BJ (cell line): ENCODE measurements around the gene KRT76. TPM values are rescaled to one million over a fixed set of nuclear protein-coding genes. Genes with fewer than 3 reads are reported as not detected.
"Not testable (repeated sequence)": the region's sequence is repeated elsewhere in the genome, so short reads cannot be mapped to it uniquely, and the experiment has no call there.

Experiments
- CTCF ChIA-PET: fragments of 350-600 bp; formaldehyde crosslinking; extraction: SDS; loops from one replicate; lab custom pipeline; 2021; ENCODE audit warnings: antibody characterized with exemption, inconsistent platforms; lab: Yijun Ruan, JAX
- POLR2A ChIA-PET: fragments of 300-600 bp; sonication (Branson Sonifier 250); formaldehyde crosslinking; extraction: SDS; loops from one replicate; lab custom pipeline; 2021; ENCODE audit warnings: antibody characterized with exemption; lab: Charles Lee
- DNase-seq: peaks from one replicate; pipeline ENCODE4 v3.0.0-alpha.2; 2011; ENCODE audit warnings: low read depth
- H3K27me3 ChIP-seq: 2 replicates; pipeline ENCODE4 v1.6.0; 2011; ENCODE audit warnings: low read length; ENCODE audit not compliant: control insufficient read depth, insufficient read depth
- H3K36me3 ChIP-seq: 2 replicates; pipeline ENCODE4 v1.5.1; 2011; ENCODE audit warnings: low read length; ENCODE audit not compliant: control insufficient read depth, insufficient read depth
- H3K4me3 ChIP-seq: 2 replicates; pipeline ENCODE4 v1.5.1; 2011; ENCODE audit warnings: low read depth, mild to moderate bottlenecking, control low read depth, low read length
- polyA plus RNA-seq: library from polyadenylated mRNA; depleted of rRNA; stranded (reverse); fragments of >200 nt; gene quantifications from 2 replicates; pipeline ENCODE4 v1.2.3, GENCODE V29; 2011
- TF ChIP-seq, protein P1 (sequence below): IDR thresholded peaks from 2 replicates; pipeline ENCODE4 v1.5.1; 2011; ENCODE audit warnings: low read depth, mild to moderate bottlenecking, control low read depth, inconsistent platforms, low read length, moderate library complexity; ENCODE audit not compliant: insufficient read depth

The KRT76 gene
- polyA plus RNA-seq, 1 experiment, result not detected

DNA sequence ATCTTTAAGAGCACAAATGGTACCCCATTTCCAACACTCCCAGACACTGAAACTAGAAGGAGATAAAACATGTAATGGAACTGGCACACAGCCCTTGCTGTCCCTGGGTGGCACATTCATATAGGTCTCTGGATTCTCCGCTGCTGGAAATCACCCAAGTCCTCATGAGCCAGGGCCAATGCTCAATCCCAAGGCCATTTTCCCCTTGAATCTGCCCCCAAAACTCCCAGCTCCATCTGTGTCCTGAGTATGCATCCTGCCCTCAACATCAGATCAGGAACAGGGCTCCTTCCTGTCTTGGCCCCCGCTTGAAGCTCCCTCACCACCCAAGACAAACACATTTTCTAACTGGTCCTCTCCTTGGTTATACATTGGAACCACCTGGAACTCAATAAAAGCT lies 24.6 kb downstream of the KRT76 start:
- DNase-seq, result no peak
- no peak overlapping the region for H3K4me3 ChIP-seq
- ChIA-PET CTCF (no interaction called here), POLR2A (no interaction called here)
- H3K27me3 ChIP-seq, result peaks cover 2% of the 10 kb centered on the region
- H3K36me3 ChIP-seq, result no peaks in the 10 kb centered on the region
- TF ChIP-seq, protein P1, sequence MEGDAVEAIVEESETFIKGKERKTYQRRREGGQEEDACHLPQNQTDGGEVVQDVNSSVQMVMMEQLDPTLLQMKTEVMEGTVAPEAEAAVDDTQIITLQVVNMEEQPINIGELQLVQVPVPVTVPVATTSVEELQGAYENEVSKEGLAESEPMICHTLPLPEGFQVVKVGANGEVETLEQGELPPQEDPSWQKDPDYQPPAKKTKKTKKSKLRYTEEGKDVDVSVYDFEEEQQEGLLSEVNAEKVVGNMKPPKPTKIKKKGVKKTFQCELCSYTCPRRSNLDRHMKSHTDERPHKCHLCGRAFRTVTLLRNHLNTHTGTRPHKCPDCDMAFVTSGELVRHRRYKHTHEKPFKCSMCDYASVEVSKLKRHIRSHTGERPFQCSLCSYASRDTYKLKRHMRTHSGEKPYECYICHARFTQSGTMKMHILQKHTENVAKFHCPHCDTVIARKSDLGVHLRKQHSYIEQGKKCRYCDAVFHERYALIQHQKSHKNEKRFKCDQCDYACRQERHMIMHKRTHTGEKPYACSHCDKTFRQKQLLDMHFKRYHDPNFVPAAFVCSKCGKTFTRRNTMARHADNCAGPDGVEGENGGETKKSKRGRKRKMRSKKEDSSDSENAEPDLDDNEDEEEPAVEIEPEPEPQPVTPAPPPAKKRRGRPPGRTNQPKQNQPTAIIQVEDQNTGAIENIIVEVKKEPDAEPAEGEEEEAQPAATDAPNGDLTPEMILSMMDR, result no peak

DNA sequence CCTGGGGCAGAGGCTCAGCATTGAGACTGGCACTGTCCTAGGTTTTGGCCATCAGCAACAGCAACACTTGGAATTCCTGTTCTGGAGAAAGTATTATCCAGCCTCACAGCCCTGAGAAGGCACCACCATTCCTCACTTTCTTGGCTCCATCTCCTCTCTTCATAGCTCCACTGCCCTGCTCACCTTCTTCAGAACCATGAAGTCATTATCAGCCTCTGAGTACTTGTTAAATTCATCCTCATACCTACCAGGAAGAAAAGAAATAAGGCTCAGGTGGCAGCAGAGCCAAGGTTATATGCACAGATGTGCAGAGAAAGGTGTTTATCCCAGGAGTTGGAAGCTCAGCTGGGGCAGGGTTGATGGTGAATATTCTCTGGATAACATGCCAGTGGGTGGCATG lies 25.4 kb downstream of the KRT76 start:
- no peak for DNase-seq
- Histone ChIP-seq H3K36me3 (no peaks in the 10 kb centered on the region), H3K4me3 (no peak overlapping the region), H3K27me3 (peaks cover 2% of the 10 kb centered on the region)
- CTCF ChIA-PET, result no interaction called here
- POLR2A ChIA-PET, result no interaction called here
- TF ChIP-seq, protein P1, result no peak

DNA sequence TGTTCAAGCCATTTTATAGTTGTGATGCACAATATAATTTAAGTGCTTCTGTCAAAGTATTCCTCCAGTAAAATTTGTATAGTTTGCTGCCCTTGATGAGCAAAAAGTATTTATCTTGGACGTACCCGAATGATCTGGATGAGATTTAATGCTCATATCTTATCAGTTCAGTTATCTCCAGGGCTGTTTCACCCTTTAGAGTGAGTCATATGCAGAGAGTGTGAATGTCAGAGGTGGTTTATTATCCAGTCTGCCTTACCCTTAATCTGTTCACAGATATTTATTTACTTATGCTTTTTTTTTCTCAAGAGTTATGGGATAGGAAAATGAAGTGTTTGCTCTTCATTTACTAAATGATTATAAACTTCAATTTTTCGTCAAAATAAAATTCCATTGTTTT lies 26.6 kb downstream of the KRT76 start:
- H3K27me3 ChIP-seq, POLR2A ChIA-PET: not testable (repeated sequence)

DNA sequence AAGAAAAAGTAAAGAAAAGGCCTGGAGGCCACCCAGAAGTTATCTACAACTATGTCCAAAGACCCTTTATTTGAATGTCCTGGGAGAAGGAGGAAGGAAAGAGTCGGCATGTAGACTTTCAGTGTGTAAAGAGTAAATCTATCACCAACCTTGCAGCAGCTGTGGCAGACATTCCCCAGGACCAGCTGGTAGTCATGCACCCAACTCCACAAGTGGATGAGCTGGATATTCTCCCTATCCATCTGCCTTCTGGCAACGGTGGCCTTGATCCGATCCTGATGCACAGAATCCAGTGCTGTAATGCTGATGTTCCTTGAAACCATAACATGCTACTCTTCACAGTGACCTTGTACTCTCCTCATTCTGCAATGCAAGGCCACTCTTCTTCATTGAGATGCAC lies 27.3 kb downstream of the KRT76 start:
- CTCF ChIA-PET, result no interaction called here
- H3K27me3 ChIP-seq, result peaks cover 4% of the 10 kb centered on the region

More for the DNA sequence above, 26.6 kb downstream of the KRT76 start:
- H3K4me3 ChIP-seq, DNase-seq, CTCF ChIA-PET, H3K36me3 ChIP-seq: not testable (repeated sequence)

DNA sequence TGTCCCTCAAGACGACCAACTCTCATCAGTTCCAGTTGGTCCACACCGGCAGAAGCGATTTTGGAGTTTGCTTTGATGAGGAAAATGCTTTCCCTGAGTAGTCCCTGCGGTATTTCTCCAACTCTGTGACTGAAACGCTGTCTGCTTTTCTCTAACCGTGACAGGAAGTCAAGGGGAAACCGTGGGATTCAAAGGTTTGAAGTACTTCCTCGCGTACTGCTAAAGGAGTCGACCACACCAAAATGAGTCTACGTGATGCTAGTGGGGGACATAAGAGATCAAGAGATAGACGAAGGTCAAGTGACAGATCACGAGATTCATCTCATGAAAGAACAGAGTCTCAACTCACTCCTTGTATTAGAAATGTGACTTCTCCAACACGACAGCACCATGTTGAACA lies 28.6 kb downstream of the KRT76 start:
- Histone ChIP-seq H3K36me3 (no peaks in the 10 kb centered on the region), H3K27me3 (peaks cover 4% of the 10 kb centered on the region), H3K4me3 (no peak overlapping the region)
- POLR2A ChIA-PET, result no interaction called here
- CTCF ChIA-PET, result no interaction called here
- TF ChIP-seq, protein P1, result no peak
- no peak for DNase-seq

More for the DNA sequence above, 27.3 kb downstream of the KRT76 start:
- TF ChIP-seq, protein P1, result no peak
- POLR2A ChIA-PET, result no interaction called here
- H3K4me3 ChIP-seq, result no peak overlapping the region
- H3K36me3 ChIP-seq, result no peaks in the 10 kb centered on the region
- no peak for DNase-seq

DNA sequence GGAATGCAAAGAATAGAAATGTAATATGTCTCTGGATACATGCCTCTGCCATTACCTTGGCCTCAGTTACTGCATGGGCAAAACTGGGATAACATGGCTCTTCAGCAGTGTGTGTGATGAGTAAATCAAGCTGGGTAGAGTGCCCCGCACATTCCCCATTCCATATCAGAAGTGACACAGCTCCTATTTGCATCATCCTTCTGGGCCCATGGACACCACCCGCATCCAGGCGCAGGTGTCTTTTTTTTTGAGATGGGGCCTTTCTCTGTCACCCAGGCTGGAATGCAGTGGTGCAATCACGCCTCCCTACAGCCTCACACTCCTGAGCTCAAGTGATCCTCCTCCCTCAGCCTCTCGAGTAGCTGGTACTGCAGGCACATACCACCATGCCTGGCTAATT lies 31.6 kb downstream of the KRT76 start:
- DNase-seq, result no peak
- POLR2A ChIA-PET, result no interaction called here
- TF ChIP-seq, protein P1, result no peak
- Histone ChIP-seq H3K27me3 (peaks cover 4% of the 10 kb centered on the region), H3K36me3 (no peaks in the 10 kb centered on the region), H3K4me3 (no peak overlapping the region)
- CTCF ChIA-PET, result interaction anchor here (0.6 to 0.8 kb wide), 2 partner anchors 110 to 163 kb away, joined by 3 to 4 read pairs; no protein-coding TSS in a partner anchor
